SU-DHL-6 (cell line): ENCODE data around the gene ASGR2.
"Not testable (repeated sequence)": the region's sequence is repeated elsewhere in the genome, so short reads cannot be mapped to it uniquely, and the experiment has no call there.

Experiments used
- CTCF ChIP-seq: fragments of 200-600 bp; sonication (generic); IDR thresholded peaks from one replicate; pipeline ENCODE4 v1.5.1; 2017; ENCODE audit warnings: antibody characterized with exemption, mild to moderate bottlenecking, low read length, moderate library complexity; ENCODE audit not compliant: insufficient read depth, poor library complexity, severe bottlenecking
- EZH2phosphoT487 ChIP-seq: fragments of 200-600 bp; sonication (generic), shearing (Covaris generic); conservative IDR thresholded peaks from 2 replicates; pipeline ENCODE4 v1.6.1; 2018; ENCODE audit warnings: mild to moderate bottlenecking, antibody characterized with exemption, low read length, moderate library complexity, mixed read lengths

GRCh38 chr17:7100641-7101379 lies 13.8 kb downstream of the ASGR2 start:
- not testable (repeated sequence) for TF ChIP-seq CTCF, EZH2phosphoT487
